Lower leg skin (tissue), 3 donors: ENCODE results near the gene MMD.

ENCODE experiments used
- POLR2A ChIP-seq, 2 donors: fragments of 450-650 bp; IDR thresholded peaks; one replicate each; pipeline ENCODE4 v1.6.1; 2016 to 2017; ENCODE audit warnings: antibody characterized with exemption in 2 of 2, mild to moderate bottlenecking in 1 of 2, moderate library complexity in 1 of 2
- TF ChIP-seq, protein P1 (sequence below), 3 donors: fragments of 450-650 bp; IDR thresholded peaks; one replicate each; pipeline ENCODE4 v1.5.1; 2016; ENCODE audit warnings: antibody characterized with exemption in 3 of 3, mild to moderate bottlenecking in 3 of 3, moderate library complexity in 2 of 3

DNA sequence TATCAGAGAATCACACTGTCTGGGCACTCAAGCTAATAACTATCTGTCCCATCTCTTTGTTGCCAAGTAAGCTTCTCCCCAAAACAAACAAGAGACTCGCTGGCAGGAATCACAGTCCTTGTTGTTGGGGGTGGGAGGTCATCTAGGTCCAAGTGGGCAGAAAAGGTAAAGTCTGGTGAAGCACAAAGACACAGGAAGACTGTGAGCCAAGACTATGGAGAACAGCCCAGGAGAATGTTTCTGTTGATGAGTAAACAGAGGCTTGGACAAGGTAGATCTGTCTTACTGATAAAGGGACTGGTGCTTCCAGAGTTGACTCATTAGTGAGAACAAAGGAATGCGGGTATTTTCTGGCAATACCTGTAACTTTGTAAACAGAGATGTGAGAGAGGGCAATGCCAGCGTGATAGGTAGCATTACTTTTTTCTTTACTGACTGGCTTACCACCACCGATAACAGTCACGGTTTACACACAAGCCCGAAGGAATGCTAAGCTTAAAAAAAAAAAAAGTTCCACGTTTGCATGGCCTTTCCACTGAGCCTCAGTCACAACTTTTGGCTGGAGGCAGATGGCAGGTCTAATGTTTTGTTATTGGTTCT, 11.5 kb upstream of the MMD start:
- TF ChIP-seq, protein P1, sequence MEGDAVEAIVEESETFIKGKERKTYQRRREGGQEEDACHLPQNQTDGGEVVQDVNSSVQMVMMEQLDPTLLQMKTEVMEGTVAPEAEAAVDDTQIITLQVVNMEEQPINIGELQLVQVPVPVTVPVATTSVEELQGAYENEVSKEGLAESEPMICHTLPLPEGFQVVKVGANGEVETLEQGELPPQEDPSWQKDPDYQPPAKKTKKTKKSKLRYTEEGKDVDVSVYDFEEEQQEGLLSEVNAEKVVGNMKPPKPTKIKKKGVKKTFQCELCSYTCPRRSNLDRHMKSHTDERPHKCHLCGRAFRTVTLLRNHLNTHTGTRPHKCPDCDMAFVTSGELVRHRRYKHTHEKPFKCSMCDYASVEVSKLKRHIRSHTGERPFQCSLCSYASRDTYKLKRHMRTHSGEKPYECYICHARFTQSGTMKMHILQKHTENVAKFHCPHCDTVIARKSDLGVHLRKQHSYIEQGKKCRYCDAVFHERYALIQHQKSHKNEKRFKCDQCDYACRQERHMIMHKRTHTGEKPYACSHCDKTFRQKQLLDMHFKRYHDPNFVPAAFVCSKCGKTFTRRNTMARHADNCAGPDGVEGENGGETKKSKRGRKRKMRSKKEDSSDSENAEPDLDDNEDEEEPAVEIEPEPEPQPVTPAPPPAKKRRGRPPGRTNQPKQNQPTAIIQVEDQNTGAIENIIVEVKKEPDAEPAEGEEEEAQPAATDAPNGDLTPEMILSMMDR (IDR thresholded peaks at IDR 0.05), result no peak
- TF ChIP-seq POLR2A (IDR thresholded peaks at IDR 0.05), result no peak
